ENCODE results near the gene THAP4.
"Not testable (repeated sequence)": the region's sequence is repeated elsewhere in the genome, so short reads cannot be mapped to it uniquely, and the experiment has no call there.

THAP4 gene

GRCh38 chr2:241575624-241576292, 61.2 kb downstream of the THAP4 start:
- no peak for TF ChIP-seq CTCF (IDR thresholded peaks at IDR 0.05; ENCODE audit: insufficient read depth, low read length, missing control alignments)
- ChIA-PET POLR2A (no interaction called here), CTCF (no interaction called here)
- DNase-seq (ENCODE audit: low read depth, low spot score) = no peak
- no peak overlapping the region for H3K4me3 ChIP-seq (ENCODE audit: low read depth, low read length)

GRCh38 chr2:241574911-241575623, 61.9 kb downstream of the THAP4 start:
- CTCF ChIA-PET = no interaction called here

GRCh38 chr2:241573741-241574140, 63.2 kb downstream of the THAP4 start:
- CTCF ChIA-PET = interaction anchor here (1.0 kb wide), 1 partner anchor 36 kb away, joined by 3 read pairs; no protein-coding TSS in a partner anchor
- POLR2A ChIA-PET = interaction anchor here (1.4 kb wide), 1 partner anchor 11 kb away, joined by 3 read pairs; no protein-coding TSS in a partner anchor
- TF ChIP-seq CTCF (IDR thresholded peaks at IDR 0.05; ENCODE audit: insufficient read depth, low read length, missing control alignments) = no peak
- DNase-seq (ENCODE audit: low read depth, low spot score) = no peak
- no peak overlapping the region for H3K4me3 ChIP-seq (ENCODE audit: low read depth, low read length)

More at GRCh38 chr2:241574911-241575623, 61.9 kb downstream of the THAP4 start:
- POLR2A ChIA-PET = interaction anchor here (1.4 kb wide), 1 partner anchor 12 kb away, joined by 3 read pairs; no protein-coding TSS in a partner anchor
- DNase-seq (ENCODE audit: low read depth, low spot score) = no peak
- no peak for TF ChIP-seq CTCF (IDR thresholded peaks at IDR 0.05; ENCODE audit: insufficient read depth, low read length, missing control alignments)
- H3K4me3 ChIP-seq (ENCODE audit: low read depth, low read length) = no peak overlapping the region

GRCh38 chr2:241572915-241573651, 63.9 kb downstream of the THAP4 start:
- DNase-seq (ENCODE audit: low read depth, low spot score); CTCF ChIA-PET; POLR2A ChIA-PET; H3K4me3 ChIP-seq (ENCODE audit: low read depth, low read length): not testable (repeated sequence)

- TF ChIP-seq CTCF (IDR thresholded peaks at IDR 0.05; ENCODE audit: insufficient read depth, low read length, missing control alignments) = no peak
- POLR2A ChIA-PET = no interaction called here
Observed at GRCh38 chr2:241571821-241572620, 64.9 kb downstream of the THAP4 start.

GRCh38 chr2:241570961-241571581, 65.9 kb downstream of the THAP4 start:
- ChIA-PET POLR2A (no interaction called here), CTCF (no interaction called here)

More at GRCh38 chr2:241571821-241572620, 64.9 kb downstream of the THAP4 start:
- CTCF ChIA-PET = no interaction called here
- DNase-seq (ENCODE audit: low read depth, low spot score) = no peak
- H3K4me3 ChIP-seq (ENCODE audit: low read depth, low read length) = no peak overlapping the region

More at GRCh38 chr2:241570961-241571581, 65.9 kb downstream of the THAP4 start:
- no peak for DNase-seq (ENCODE audit: low read depth, low spot score)
- TF ChIP-seq CTCF (IDR thresholded peaks at IDR 0.05; ENCODE audit: insufficient read depth, low read length, missing control alignments) = no peak
- H3K4me3 ChIP-seq (ENCODE audit: low read depth, low read length) = no peak overlapping the region
